ENCODE data around the gene PIK3CG. TPM values are rescaled to one million over a fixed set of nuclear protein-coding genes. Genes with fewer than 3 reads are reported as not detected.
"Not testable (repeated sequence)": the region's sequence is repeated elsewhere in the genome, so short reads cannot be mapped to it uniquely, and the experiment has no call there.

The PIK3CG gene
- total and polyA plus RNA-seq, 8 donors, result 0.15 to 21.9 (median 3.1) TPM

DNA sequence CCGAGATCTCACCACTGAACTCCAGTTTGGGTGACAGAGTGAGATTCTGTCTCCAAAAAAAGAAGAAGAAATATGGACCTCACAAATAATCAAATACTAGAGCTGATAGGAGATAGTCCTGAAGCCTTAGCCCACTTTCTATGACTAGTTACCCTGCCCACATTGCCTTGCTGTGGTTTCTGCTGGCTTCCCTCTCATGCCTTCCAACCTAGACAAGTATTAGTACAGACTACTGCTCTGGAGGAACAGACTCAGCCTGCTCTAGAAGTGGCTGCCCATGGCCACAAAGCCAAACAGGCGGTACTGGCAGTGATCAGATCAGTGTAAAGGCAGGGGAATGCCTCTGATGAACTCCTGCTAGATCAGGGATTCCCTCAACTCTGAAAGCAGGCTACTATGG lies 89.8 kb downstream of the PIK3CG start:
- H3K4me3 ChIP-seq, result no peak overlapping the region
- H3K27me3 ChIP-seq, result no peaks in the 10 kb centered on the region
- DNase-seq, result no peak
- H3K4me1 ChIP-seq, result peaks cover 0 to 29% (median 10%) of the 10 kb centered on the region in 4 donors
- intact Hi-C loops (cut with DNase I; ENCODE audit: low total_unique reads), result no loop called here
- H3K27ac ChIP-seq, result no peak overlapping the region
- WGBS, 5 donors, result 89 to 100% (median 93%) methylated on average over 2 of the region's 2 CpGs
- TF ChIP-seq POLR2AphosphoS5 (IDR thresholded peaks at IDR 0.05) (no peak), EP300 (IDR thresholded peaks at IDR 0.05) (no peak), POLR2A (IDR thresholded peaks at IDR 0.05) (no peak)
- TF ChIP-seq, protein P1, sequence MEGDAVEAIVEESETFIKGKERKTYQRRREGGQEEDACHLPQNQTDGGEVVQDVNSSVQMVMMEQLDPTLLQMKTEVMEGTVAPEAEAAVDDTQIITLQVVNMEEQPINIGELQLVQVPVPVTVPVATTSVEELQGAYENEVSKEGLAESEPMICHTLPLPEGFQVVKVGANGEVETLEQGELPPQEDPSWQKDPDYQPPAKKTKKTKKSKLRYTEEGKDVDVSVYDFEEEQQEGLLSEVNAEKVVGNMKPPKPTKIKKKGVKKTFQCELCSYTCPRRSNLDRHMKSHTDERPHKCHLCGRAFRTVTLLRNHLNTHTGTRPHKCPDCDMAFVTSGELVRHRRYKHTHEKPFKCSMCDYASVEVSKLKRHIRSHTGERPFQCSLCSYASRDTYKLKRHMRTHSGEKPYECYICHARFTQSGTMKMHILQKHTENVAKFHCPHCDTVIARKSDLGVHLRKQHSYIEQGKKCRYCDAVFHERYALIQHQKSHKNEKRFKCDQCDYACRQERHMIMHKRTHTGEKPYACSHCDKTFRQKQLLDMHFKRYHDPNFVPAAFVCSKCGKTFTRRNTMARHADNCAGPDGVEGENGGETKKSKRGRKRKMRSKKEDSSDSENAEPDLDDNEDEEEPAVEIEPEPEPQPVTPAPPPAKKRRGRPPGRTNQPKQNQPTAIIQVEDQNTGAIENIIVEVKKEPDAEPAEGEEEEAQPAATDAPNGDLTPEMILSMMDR (IDR thresholded peaks at IDR 0.05), result no peak
- H3K36me3 ChIP-seq, result no peaks in the 10 kb centered on the region
- no peaks in the 10 kb centered on the region for H3K9me3 ChIP-seq

DNA sequence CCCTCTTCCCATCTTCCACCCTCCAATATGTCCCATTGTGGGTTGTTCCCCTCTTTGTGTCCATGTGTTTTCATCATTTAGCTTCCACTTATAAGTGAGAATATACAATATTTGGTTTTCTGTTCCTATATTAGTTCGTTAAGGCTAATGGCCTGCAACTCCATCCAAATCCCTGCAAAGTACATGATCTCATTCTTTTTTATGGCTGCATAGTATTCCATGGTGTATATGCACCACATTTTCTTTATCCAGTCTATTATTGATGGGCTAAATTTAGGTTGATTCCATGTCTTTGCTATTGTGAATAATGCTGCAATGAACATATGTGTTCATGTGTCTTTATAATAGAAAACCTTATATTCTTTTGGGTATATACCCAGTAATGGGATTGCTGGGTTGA lies 90.8 kb downstream of the PIK3CG start:
- peaks cover 0 to 24% (median 8%) of the 10 kb centered on the region in 4 donors for H3K4me1 ChIP-seq
- DNase-seq; H3K9me3 ChIP-seq; intact Hi-C loops (cut with DNase I; ENCODE audit: low total_unique reads); H3K27ac ChIP-seq; H3K27me3 ChIP-seq; H3K36me3 ChIP-seq; H3K4me3 ChIP-seq: not testable (repeated sequence)
- WGBS, 5 donors, result 70 to 85% (median 78%) methylated on average over 1 of the region's 1 CpG

Other genes starting within 250 kb of the PIK3CG start
- gene CCDC71L, start 204.1 kb upstream of the PIK3CG start, total RNA-seq, result 10 to 100 TPM in 2 of 5 donors, 1 to 10 TPM in 3; 1.3 to 92.7 (median 8.1) TPM
- gene CCDC71L, start 204.1 kb upstream of the PIK3CG start, polyA plus RNA-seq, result 10 to 100 TPM; 11.1 to 18.2 (median 11.6) TPM
- gene PRKAR2B, start 179.4 kb downstream of the PIK3CG start, total RNA-seq, result 10 to 100 TPM in 3 of 5 donors, 1 to 10 TPM in 2; 4.7 to 34.5 (median 10.1) TPM
- 10 to 100 TPM; 20.2 to 39.6 (median 20.5) TPM for gene PRKAR2B, start 179.4 kb downstream of the PIK3CG start, polyA plus RNA-seq

All from stomach (tissue), 9 donors.